Mesenchymal stem cell (in vitro differentiated cells and primary cell): ENCODE measurements around the gene RETN.

Experiments used
- DNase-seq: peaks from one replicate; pipeline ENCODE4 v3.0.0-alpha.2; 2013
- H2AFZ ChIP-seq: one replicate; pipeline ENCODE4 v1.6.1; 2013; ENCODE audit warnings: low read depth, mild to moderate bottlenecking, control low read depth, inconsistent platforms, low read length, moderate library complexity
- H2AK5ac ChIP-seq: 2 replicates; pipeline ENCODE4 v1.6.1; 2013; ENCODE audit warnings: low read length, moderate library complexity, mild to moderate bottlenecking, inconsistent platforms; ENCODE audit not compliant: severe bottlenecking
- H2BK120ac ChIP-seq: one replicate; pipeline ENCODE4 v1.6.1; 2013; ENCODE audit warnings: low read depth, mild to moderate bottlenecking, inconsistent platforms, low read length, moderate library complexity
- H2BK12ac ChIP-seq, 2 experiments: one replicate each; pipeline ENCODE4 v1.6.1; 2013; ENCODE audit warnings: inconsistent platforms in 2 of 2, low read length in 2 of 2, mild to moderate bottlenecking in 2 of 2, moderate library complexity in 2 of 2, control low read depth in 1 of 2
- H2BK15ac ChIP-seq: one replicate; pipeline ENCODE4 v1.6.1; 2013; ENCODE audit warnings: mild to moderate bottlenecking, low read depth, inconsistent platforms; ENCODE audit not compliant: poor library complexity, severe bottlenecking
- H2BK5ac ChIP-seq: 2 replicates; pipeline ENCODE4 v1.6.1; 2013; ENCODE audit warnings: low read depth, mild to moderate bottlenecking, low read length, control low read depth, inconsistent platforms; ENCODE audit not compliant: poor library complexity, severe bottlenecking
- H3K14ac ChIP-seq, 2 experiments: one replicate each; pipeline ENCODE4 v1.6.1; 2013; ENCODE audit warnings: inconsistent platforms in 2 of 2, low read length in 2 of 2, control low read depth in 1 of 2, mild to moderate bottlenecking in 1 of 2, moderate library complexity in 1 of 2
- H3K18ac ChIP-seq, 2 experiments: one replicate each; pipeline ENCODE4 v1.6.1; 2013; ENCODE audit warnings: inconsistent platforms in 2 of 2, low read length in 2 of 2, control low read depth in 1 of 2, low read depth in 1 of 2, mild to moderate bottlenecking in 1 of 2
- H3K23ac ChIP-seq, 2 experiments: one replicate each; pipeline ENCODE4 v1.6.1; 2013; ENCODE audit warnings: inconsistent platforms in 2 of 2, low read length in 2 of 2, mild to moderate bottlenecking in 2 of 2, moderate library complexity in 2 of 2, control low read depth in 1 of 2
- H3K27ac ChIP-seq: 2 replicates; pipeline ENCODE4 v1.5.1; 2013; ENCODE audit warnings: mild to moderate bottlenecking, moderate library complexity, low read length, control low read depth, inconsistent platforms; ENCODE audit not compliant: poor library complexity, severe bottlenecking
- H3K27me3 ChIP-seq, 2 experiments: 2 replicates each; pipeline versions ENCODE4 v1.6.1 to v1.7.0; 2013; ENCODE audit warnings: low read length in 2 of 2, mild to moderate bottlenecking in 2 of 2, moderate library complexity in 2 of 2, control low read depth in 1 of 2, inconsistent platforms in 1 of 2; ENCODE audit not compliant: control insufficient read depth in 1 of 2, insufficient read depth in 1 of 2
- H3K36me3 ChIP-seq, 2 experiments: 2 replicates each; pipeline versions ENCODE4 v1.6.1 to v1.7.0; 2013; ENCODE audit warnings: low read length in 2 of 2, control low read depth in 1 of 2, inconsistent platforms in 1 of 2, low read depth in 1 of 2, mild to moderate bottlenecking in 1 of 2; ENCODE audit not compliant: insufficient read depth in 2 of 2, control insufficient read depth in 1 of 2
- H3K4ac ChIP-seq, 2 experiments: one replicate each; pipeline ENCODE4 v1.6.1; 2013; ENCODE audit warnings: inconsistent platforms in 2 of 2, low read length in 2 of 2, mild to moderate bottlenecking in 2 of 2, moderate library complexity in 2 of 2, control low read depth in 1 of 2, low read depth in 1 of 2
- H3K4me1 ChIP-seq: 2 replicates; pipeline ENCODE4 v1.6.1; 2013; ENCODE audit warnings: low read depth, low read length, control low read depth; ENCODE audit not compliant: control insufficient read depth, insufficient read depth
- H3K4me2 ChIP-seq: 2 replicates; pipeline ENCODE4 v1.6.1; 2013; ENCODE audit warnings: low read length, mild to moderate bottlenecking, inconsistent platforms; ENCODE audit not compliant: poor library complexity, severe bottlenecking
- H3K4me3 ChIP-seq, 2 experiments: 2 replicates each; pipeline versions ENCODE4 v1.5.1 to v1.7.0; 2013; ENCODE audit warnings: low read length in 2 of 2, mild to moderate bottlenecking in 2 of 2, control low read depth in 1 of 2, low read depth in 1 of 2; ENCODE audit not compliant: insufficient read depth in 1 of 2
- H3K79me1 ChIP-seq: replicated peaks from 2 replicates; pipeline ENCODE4 v1.6.1; 2013; ENCODE audit warnings: mild to moderate bottlenecking, control low read depth, low read length, inconsistent platforms; ENCODE audit not compliant: poor library complexity, severe bottlenecking
- H3K9ac ChIP-seq: 2 replicates; pipeline ENCODE4 v1.7.0; 2013; ENCODE audit warnings: mild to moderate bottlenecking, low read length, moderate library complexity
- H3K9me3 ChIP-seq: 2 replicates; pipeline ENCODE4 v1.7.0; 2013; ENCODE audit warnings: mild to moderate bottlenecking, low read length; ENCODE audit not compliant: control insufficient read depth
- H4K8ac ChIP-seq: one replicate; pipeline ENCODE4 v1.6.1; 2013; ENCODE audit warnings: inconsistent platforms, mild to moderate bottlenecking, low read length, moderate library complexity
- H4K91ac ChIP-seq: one replicate; pipeline ENCODE4 v1.6.1; 2013; ENCODE audit warnings: mild to moderate bottlenecking, low read length, inconsistent platforms
- WGBS: methylation state at CpG from one replicate; pipeline ENCODE4 v1.1.7; 2013; ENCODE audit warnings: mixed read lengths; 5-methylcytosine and 5-hydroxymethylcytosine counted together

RETN gene

DNA sequence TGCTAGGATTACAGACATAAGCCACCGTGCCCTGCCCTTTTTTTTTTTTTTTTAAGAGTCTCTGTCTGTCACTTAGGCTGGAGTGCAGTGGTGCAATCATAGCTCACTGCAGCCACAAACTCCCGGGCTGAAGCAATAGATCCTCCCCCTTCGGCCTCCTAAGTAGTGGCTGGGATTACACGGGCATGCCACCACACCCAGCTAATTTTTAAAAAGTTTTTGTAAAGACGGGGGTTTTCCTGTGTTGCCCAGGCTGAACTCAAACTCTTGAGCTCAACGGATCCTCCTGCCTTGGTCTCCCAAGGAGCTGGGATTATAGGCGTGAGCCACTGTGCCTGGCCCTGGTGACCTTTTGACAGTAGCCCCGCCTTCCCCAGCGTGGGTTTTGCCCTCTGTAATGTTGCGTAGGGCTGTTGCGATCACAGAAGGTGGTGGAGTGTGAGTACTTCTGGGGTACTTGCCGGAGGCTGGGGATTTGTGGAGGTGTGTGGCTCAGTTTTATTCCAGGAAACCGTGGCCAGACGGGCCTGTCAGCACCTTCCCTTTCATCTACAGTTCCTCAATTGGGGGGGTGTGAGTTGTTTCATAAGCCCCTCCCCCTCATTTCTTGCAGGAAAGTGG lies 11.6 kb upstream of the RETN start:
- no peak overlapping the region for H3K4ac ChIP-seq
- H3K4me3 ChIP-seq: no peak overlapping the region
- H3K23ac ChIP-seq: no peak overlapping the region
- DNase-seq: peak; percentile 12
- peaks cover 2% of the 10 kb centered on the region for H3K4me1 ChIP-seq
- H2AFZ ChIP-seq: no peak overlapping the region
- H3K27ac ChIP-seq: no peak overlapping the region
- H3K14ac ChIP-seq: no peak overlapping the region
- H2BK12ac ChIP-seq: no peak overlapping the region
- no peak overlapping the region for H2BK120ac ChIP-seq
- H3K18ac ChIP-seq: no peak overlapping the region
- H2AK5ac ChIP-seq: no peak overlapping the region
- H2BK5ac ChIP-seq: no peak overlapping the region
- 68% methylated on average over 12 of the region's 14 CpGs for WGBS
- H3K27me3 ChIP-seq: peaks cover 11 to 43% of the 10 kb centered on the region in 2 experiments
- H3K4me2 ChIP-seq: no peak overlapping the region
- no peak overlapping the region for H3K9ac ChIP-seq
- H3K36me3 ChIP-seq: no peaks in the 10 kb centered on the region
- no peak overlapping the region for H4K91ac ChIP-seq
- H3K9me3 ChIP-seq: no peaks in the 10 kb centered on the region
- H3K79me1 ChIP-seq: no peaks in the 10 kb centered on the region
- no peak overlapping the region for H4K8ac ChIP-seq
- no peak overlapping the region for H2BK15ac ChIP-seq

DNA sequence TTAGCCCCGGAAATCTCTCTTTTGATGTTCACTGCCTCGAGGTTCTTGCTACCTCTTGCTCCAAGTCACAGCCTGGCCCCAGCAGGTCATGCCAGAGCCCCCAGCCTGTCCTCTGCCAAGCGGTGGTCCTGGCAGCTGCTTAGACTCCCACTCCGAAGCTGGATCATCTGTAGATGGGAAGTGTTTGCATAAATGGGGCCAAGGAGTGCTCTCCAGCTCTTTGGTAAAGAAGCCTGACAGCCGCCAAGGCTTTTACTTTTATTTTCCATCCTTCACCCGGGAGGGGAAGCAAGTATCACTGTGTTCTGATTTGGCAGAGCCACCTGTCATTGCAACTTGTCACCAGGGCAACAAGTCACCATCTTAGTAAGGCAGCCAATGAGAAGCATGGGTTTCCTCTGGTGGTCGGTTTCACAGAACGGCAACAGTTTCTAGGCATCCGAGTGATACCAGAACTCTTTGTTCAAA lies 10.6 kb upstream of the RETN start:
- Histone ChIP-seq H3K4ac (no peak overlapping the region), H3K18ac (no peak overlapping the region), H3K23ac (no peak overlapping the region), H3K27me3 (peaks cover 11 to 47% of the 10 kb centered on the region in 2 experiments), H2AFZ (no peak overlapping the region), H3K4me1 (no peaks in the 10 kb centered on the region), H3K9me3 (no peaks in the 10 kb centered on the region), H2BK15ac (no peak overlapping the region), H2BK12ac (no peak overlapping the region), H4K91ac (no peak overlapping the region), H3K4me2 (no peak overlapping the region), H4K8ac (no peak overlapping the region), H2BK120ac (no peak overlapping the region), H2AK5ac (no peak overlapping the region), H3K4me3 (no peak overlapping the region), H2BK5ac (no peak overlapping the region), H3K36me3 (no peaks in the 10 kb centered on the region), H3K9ac (no peak overlapping the region), H3K27ac (no peak overlapping the region), H3K79me1 (no peaks in the 10 kb centered on the region), H3K14ac (no peak overlapping the region)
- 75% methylated on average over 9 of the region's 9 CpGs for WGBS
- DNase-seq: no peak

- H2AK5ac ChIP-seq: no peak overlapping the region
These were observed 6.9 kb upstream of the RETN start for GRCh38 chr19:7661744-7662538.

GRCh38 chr19:7662657-7663056 lies 6.2 kb upstream of the RETN start:
- Histone ChIP-seq H3K4me2 (no peak overlapping the region), H3K23ac (no peak overlapping the region), H3K27ac (no peak overlapping the region), H3K4ac (no peak overlapping the region), H2AFZ (no peak overlapping the region), H3K36me3 (no peaks in the 10 kb centered on the region), H3K18ac (no peak overlapping the region), H2BK15ac (no peak overlapping the region), H4K91ac (no peak overlapping the region), H4K8ac (no peak overlapping the region), H2BK12ac (no peak overlapping the region), H3K4me3 (no peak overlapping the region), H3K4me1 (no peaks in the 10 kb centered on the region), H3K9me3 (no peaks in the 10 kb centered on the region), H2BK120ac (no peak overlapping the region), H3K27me3 (peaks cover 14 to 40% of the 10 kb centered on the region in 2 experiments), H2AK5ac (no peak overlapping the region), H2BK5ac (no peak overlapping the region), H3K79me1 (no peaks in the 10 kb centered on the region), H3K14ac (no peak overlapping the region), H3K9ac (no peak overlapping the region)
- DNase-seq: no peak
- 85% methylated on average over 12 of the region's 14 CpGs for WGBS

More at GRCh38 chr19:7661744-7662538, 6.9 kb upstream of the RETN start:
- no peak overlapping the region for H3K9ac ChIP-seq
- no peak for DNase-seq
- H2BK5ac ChIP-seq: no peak overlapping the region
- no peaks in the 10 kb centered on the region for H3K9me3 ChIP-seq
- H2BK12ac ChIP-seq: no peak overlapping the region
- no peak overlapping the region for H2AFZ ChIP-seq
- H3K27me3 ChIP-seq: peaks cover 13 to 44% of the 10 kb centered on the region in 2 experiments
- no peak overlapping the region for H3K27ac ChIP-seq
- no peak overlapping the region for H3K18ac ChIP-seq
- no peak overlapping the region for H3K4me3 ChIP-seq
- no peak overlapping the region for H2BK120ac ChIP-seq
- H3K36me3 ChIP-seq: no peaks in the 10 kb centered on the region
- H3K79me1 ChIP-seq: no peaks in the 10 kb centered on the region
- no peak overlapping the region for H3K4me2 ChIP-seq
- no peak overlapping the region for H2BK15ac ChIP-seq
- no peak overlapping the region for H4K8ac ChIP-seq
- WGBS: 77% methylated on average over 8 of the region's 8 CpGs
- no peaks in the 10 kb centered on the region for H3K4me1 ChIP-seq
- H4K91ac ChIP-seq: no peak overlapping the region
- no peak overlapping the region for H3K4ac ChIP-seq
- no peak overlapping the region for H3K14ac ChIP-seq
- H3K23ac ChIP-seq: no peak overlapping the region
